Spinal cord (tissue), 10 donors: ENCODE measurements around the gene STRIP2. TPM values are rescaled to one million over a fixed set of nuclear protein-coding genes. Genes with fewer than 3 reads are reported as not detected.

Experiments used
- DNase-seq, 6 donors: peaks; one replicate each; pipeline versions ENCODE4 v3.0.0 to v3.0.0-alpha.2; 2013 to 2015; ENCODE audit warnings: low spot score in 6 of 6, low read depth in 4 of 6
- H3K27ac ChIP-seq: one replicate; pipeline ENCODE4 v1.5.1; 2013; ENCODE audit warnings: low read depth, low read length, control low read depth
- H3K27me3 ChIP-seq: one replicate; pipeline ENCODE4 v1.6.1; 2013; ENCODE audit warnings: low read length; ENCODE audit not compliant: control insufficient read depth, insufficient read depth
- H3K36me3 ChIP-seq: one replicate; pipeline ENCODE4 v1.6.1; 2013; ENCODE audit warnings: low read length; ENCODE audit not compliant: control insufficient read depth, insufficient read depth
- H3K4me1 ChIP-seq: one replicate; pipeline ENCODE4 v1.6.1; 2013; ENCODE audit warnings: low read length; ENCODE audit not compliant: control insufficient read depth, insufficient read depth
- H3K4me3 ChIP-seq: one replicate; pipeline ENCODE4 v1.5.1; 2013; ENCODE audit warnings: low read depth, low read length, control low read depth
- H3K9me3 ChIP-seq: one replicate; pipeline ENCODE4 v1.6.1; 2013; ENCODE audit warnings: low read length; ENCODE audit not compliant: control insufficient read depth, insufficient read depth
- WGBS: methylation state at CpG from one replicate; pipeline ENCODE4 v1.1.5; 2013; ENCODE audit warnings: missing lambda C conversion rate; ENCODE audit not compliant: insufficient coverage; 5-methylcytosine and 5-hydroxymethylcytosine counted together
- polyA plus RNA-seq, 2 donors: library from polyadenylated mRNA; unstranded; fragments of 120-200 nt; gene quantifications; one replicate each; pipeline ENCODE4 v1.2.1, GENCODE V29; 2013; ENCODE audit not compliant: insufficient read length in 2 of 2
- total RNA-seq, 2 donors: library from RNA; depleted of rRNA in 1 of 2; stranded (reverse); fragments of 120-200 nt in 1 of 2; fragments of >200 nt in 1 of 2; gene quantifications; one replicate each; pipeline versions ENCODE4 v1.2.3 to v1.2.4, GENCODE V29; 2013 to 2014
- donor health status: healthy.

The STRIP2 gene
- total and polyA plus RNA-seq, 4 donors = 16.0 to 24.2 (median 18.1) TPM

- no peaks in the 10 kb centered on the region for H3K27me3 ChIP-seq
- no peak for DNase-seq
- H3K27ac ChIP-seq = no peak overlapping the region
- H3K36me3 ChIP-seq = peaks cover 14% of the 10 kb centered on the region
- H3K9me3 ChIP-seq = no peaks in the 10 kb centered on the region
- H3K4me1 ChIP-seq = no peaks in the 10 kb centered on the region
- no CpG with 5 or more reads among the region's 2 CpGs for WGBS
- no peak overlapping the region for H3K4me3 ChIP-seq
Observed at GRCh38 chr7:129421717-129422250, 12.4 kb upstream of the STRIP2 start.

GRCh38 chr7:129422727-129423126, 11.5 kb upstream of the STRIP2 start:
- WGBS = 90% methylated on average over 2 of the region's 4 CpGs
- no peak overlapping the region for H3K4me3 ChIP-seq

GRCh38 chr7:129423700-129424410, 10.4 kb upstream of the STRIP2 start:
- Histone ChIP-seq H3K4me1 (no peaks in the 10 kb centered on the region), H3K9me3 (no peaks in the 10 kb centered on the region), H3K27ac (no peak overlapping the region), H3K27me3 (no peaks in the 10 kb centered on the region), H3K36me3 (peaks cover 14% of the 10 kb centered on the region), H3K4me3 (no peak overlapping the region)
- WGBS = 60% methylated on average over 1 of the region's 2 CpGs
- DNase-seq = no peak

More at GRCh38 chr7:129422727-129423126, 11.5 kb upstream of the STRIP2 start:
- Histone ChIP-seq H3K27ac (no peak overlapping the region), H3K4me1 (no peaks in the 10 kb centered on the region), H3K27me3 (no peaks in the 10 kb centered on the region), H3K36me3 (peaks cover 14% of the 10 kb centered on the region), H3K9me3 (no peaks in the 10 kb centered on the region)
- no peak for DNase-seq

- Histone ChIP-seq H3K27ac (no peak overlapping the region), H3K9me3 (no peaks in the 10 kb centered on the region), H3K4me1 (no peaks in the 10 kb centered on the region), H3K36me3 (peaks cover 14% of the 10 kb centered on the region), H3K4me3 (no peak overlapping the region), H3K27me3 (no peaks in the 10 kb centered on the region)
- DNase-seq = no peak
Observed at GRCh38 chr7:129426482-129426881, 7.8 kb upstream of the STRIP2 start.

- peak in 2 of 6 donors; percentile 6 to 64 for DNase-seq
- Histone ChIP-seq H3K9me3 (no peaks in the 10 kb centered on the region), H3K27ac (no peak overlapping the region), H3K4me1 (no peaks in the 10 kb centered on the region), H3K36me3 (peaks cover 14% of the 10 kb centered on the region), H3K4me3 (no peak overlapping the region), H3K27me3 (no peaks in the 10 kb centered on the region)
- 60% methylated on average over 1 of the region's 2 CpGs for WGBS
Observed at GRCh38 chr7:129427526-129428045, 6.6 kb upstream of the STRIP2 start.

- no peaks in the 10 kb centered on the region for H3K9me3 ChIP-seq
- peaks cover 13% of the 10 kb centered on the region for H3K4me1 ChIP-seq
- peaks cover 4% of the 10 kb centered on the region for H3K36me3 ChIP-seq
- H3K4me3 ChIP-seq = no peak overlapping the region
- 83% methylated on average over 1 of the region's 8 CpGs for WGBS
- DNase-seq = no peak
- no peak overlapping the region for H3K27ac ChIP-seq
- H3K27me3 ChIP-seq = peaks cover 8% of the 10 kb centered on the region
Observed at GRCh38 chr7:129431911-129432643, 2.2 kb upstream of the STRIP2 start.

- H3K27ac ChIP-seq = no peak overlapping the region
- H3K36me3 ChIP-seq = no peaks in the 10 kb centered on the region
- DNase-seq = peak in 4 of 6 donors; percentile 15 to 55 (median 40)
- 0% methylated on average over 34 of the region's 44 CpGs for WGBS
- H3K27me3 ChIP-seq = peaks cover 8% of the 10 kb centered on the region
- peaks cover 13% of the 10 kb centered on the region for H3K4me1 ChIP-seq
- no peaks in the 10 kb centered on the region for H3K9me3 ChIP-seq
- peak overlapping the region; percentile 80 for H3K4me3 ChIP-seq
Observed at GRCh38 chr7:129434675-129435318, 565 bp downstream of the STRIP2 start.

- Histone ChIP-seq H3K27me3 (peaks cover 8% of the 10 kb centered on the region), H3K4me1 (peaks cover 13% of the 10 kb centered on the region), H3K4me3 (peak overlapping the region; percentile 80), H3K36me3 (no peaks in the 10 kb centered on the region), H3K9me3 (no peaks in the 10 kb centered on the region), H3K27ac (no peak overlapping the region)
- no CpG with 5 or more reads among the region's 2 CpGs for WGBS
- DNase-seq = no peak
Observed at GRCh38 chr7:129435414-129435829, 1.2 kb downstream of the STRIP2 start.

- H3K27me3 ChIP-seq = peaks cover 8% of the 10 kb centered on the region
- H3K9me3 ChIP-seq = no peaks in the 10 kb centered on the region
- 98% methylated on average over 4 of the region's 5 CpGs for whole genome bisulfite sequencing
- H3K27ac ChIP-seq = no peak overlapping the region
- DNase-seq = peak in 1 of 6 donors; percentile 30
- H3K36me3 ChIP-seq = no peaks in the 10 kb centered on the region
- peaks cover 13% of the 10 kb centered on the region for H3K4me1 ChIP-seq
- no peak overlapping the region for H3K4me3 ChIP-seq
Observed at GRCh38 chr7:129436335-129436923, 2.2 kb downstream of the STRIP2 start.
